K562 (cell line): ENCODE results near the gene DNAJB2.

Experiments used
- CBX5 ChIP-seq: IDR thresholded peaks from 2 replicates; pipeline ENCODE4 v1.6.1; 2014; ENCODE audit warnings: low read depth, borderline replicate concordance
- FOXA1 ChIP-seq: fragments of 450-650 bp; IDR thresholded peaks from 2 replicates; pipeline ENCODE4 v1.6.1; 2016; ENCODE audit warnings: mild to moderate bottlenecking, borderline replicate concordance
- MAFK ChIP-seq: IDR thresholded peaks from 2 replicates; pipeline ENCODE4 v1.6.1; 2011; ENCODE audit warnings: low read length, improper control_type of control experiment
- TF ChIP-seq, protein P1 (sequence below), 3 experiments: IDR thresholded peaks in 2 of 3; conservative IDR thresholded peaks in 1 of 3; 2 replicates each; pipeline ENCODE4 v1.5.1; 2011 to 2012; ENCODE audit warnings: low read length in 3 of 3, mild to moderate bottlenecking in 3 of 3, control low read depth in 2 of 3, improper control_type of control experiment in 1 of 3, inconsistent platforms in 1 of 3, low read depth in 1 of 3, mixed read lengths in 1 of 3, moderate library complexity in 1 of 3; ENCODE audit not compliant: insufficient read depth in 2 of 3
- TF ChIP-seq, protein P2 (sequence below): sonication (generic); formaldehyde crosslinking; IDR thresholded peaks from 2 replicates; pipeline ENCODE4 v1.8.0; 2022; ENCODE audit warnings: missing genetic modification reagents, mild to moderate bottlenecking, moderate library complexity, borderline replicate concordance

DNA sequence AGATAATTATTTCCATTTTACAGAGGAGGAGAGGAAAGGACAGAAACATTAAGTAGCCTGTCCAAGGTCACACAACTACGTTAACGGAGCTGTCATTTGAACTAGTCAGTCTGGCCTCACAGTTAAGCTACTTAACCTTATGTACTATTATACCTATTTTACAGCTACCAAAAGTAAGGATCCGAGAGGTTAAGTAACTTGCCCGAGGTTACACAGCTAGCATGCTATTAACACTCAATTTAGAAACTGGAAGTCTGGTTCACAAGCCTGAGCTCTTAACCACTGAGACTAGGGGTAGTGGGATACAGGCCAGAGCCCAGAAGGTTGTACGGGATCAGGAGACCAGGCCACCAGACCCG is 34.4 kb upstream of the DNAJB2 start:
- TF ChIP-seq CBX5 (no peak), MAFK (no peak), FOXA1 (no peak)
- TF ChIP-seq, protein P1, sequence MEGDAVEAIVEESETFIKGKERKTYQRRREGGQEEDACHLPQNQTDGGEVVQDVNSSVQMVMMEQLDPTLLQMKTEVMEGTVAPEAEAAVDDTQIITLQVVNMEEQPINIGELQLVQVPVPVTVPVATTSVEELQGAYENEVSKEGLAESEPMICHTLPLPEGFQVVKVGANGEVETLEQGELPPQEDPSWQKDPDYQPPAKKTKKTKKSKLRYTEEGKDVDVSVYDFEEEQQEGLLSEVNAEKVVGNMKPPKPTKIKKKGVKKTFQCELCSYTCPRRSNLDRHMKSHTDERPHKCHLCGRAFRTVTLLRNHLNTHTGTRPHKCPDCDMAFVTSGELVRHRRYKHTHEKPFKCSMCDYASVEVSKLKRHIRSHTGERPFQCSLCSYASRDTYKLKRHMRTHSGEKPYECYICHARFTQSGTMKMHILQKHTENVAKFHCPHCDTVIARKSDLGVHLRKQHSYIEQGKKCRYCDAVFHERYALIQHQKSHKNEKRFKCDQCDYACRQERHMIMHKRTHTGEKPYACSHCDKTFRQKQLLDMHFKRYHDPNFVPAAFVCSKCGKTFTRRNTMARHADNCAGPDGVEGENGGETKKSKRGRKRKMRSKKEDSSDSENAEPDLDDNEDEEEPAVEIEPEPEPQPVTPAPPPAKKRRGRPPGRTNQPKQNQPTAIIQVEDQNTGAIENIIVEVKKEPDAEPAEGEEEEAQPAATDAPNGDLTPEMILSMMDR (IDR thresholded peaks at IDR 0.05 in 2 of 3, conservative IDR thresholded peaks at IDR 0.05 in 1 of 3; ENCODE audit: insufficient read depth in 2 of 3, low read depth in 1 of 3, low read length in 3 of 3), result no peak
- TF ChIP-seq, protein P2, sequence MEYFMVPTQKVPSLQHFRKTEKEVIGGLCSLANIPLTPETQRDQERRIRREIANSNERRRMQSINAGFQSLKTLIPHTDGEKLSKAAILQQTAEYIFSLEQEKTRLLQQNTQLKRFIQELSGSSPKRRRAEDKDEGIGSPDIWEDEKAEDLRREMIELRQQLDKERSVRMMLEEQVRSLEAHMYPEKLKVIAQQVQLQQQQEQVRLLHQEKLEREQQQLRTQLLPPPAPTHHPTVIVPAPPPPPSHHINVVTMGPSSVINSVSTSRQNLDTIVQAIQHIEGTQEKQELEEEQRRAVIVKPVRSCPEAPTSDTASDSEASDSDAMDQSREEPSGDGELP (CRISPR knock-in tag), result no peak
